Urothelium cell line (cell line): ENCODE measurements around the gene KIAA1671.
"Not testable (repeated sequence)": the region's sequence is repeated elsewhere in the genome, so short reads cannot be mapped to it uniquely, and the experiment has no call there.

Experiments used
- DNase-seq: peaks from one replicate; pipeline ENCODE4 v3.0.0; 2011; ENCODE audit warnings: low spot score, mixed read lengths
- FAIRE-seq: peaks from 2 replicates; lab custom pipeline; 2011; peaks lifted over from hg19 to GRCh38; lab: Jason Lieb, UNC

KIAA1671 gene

GRCh38 chr22:25160120-25160996 is 207.8 kb downstream of the KIAA1671 start:
- FAIRE-seq: peak; percentile 96
- no peak for DNase-seq

- FAIRE-seq (peak; percentile 92), DNase-seq (no peak)
These were observed 208.8 kb downstream of the KIAA1671 start for GRCh38 chr22:25161017-25161915.

DNA sequence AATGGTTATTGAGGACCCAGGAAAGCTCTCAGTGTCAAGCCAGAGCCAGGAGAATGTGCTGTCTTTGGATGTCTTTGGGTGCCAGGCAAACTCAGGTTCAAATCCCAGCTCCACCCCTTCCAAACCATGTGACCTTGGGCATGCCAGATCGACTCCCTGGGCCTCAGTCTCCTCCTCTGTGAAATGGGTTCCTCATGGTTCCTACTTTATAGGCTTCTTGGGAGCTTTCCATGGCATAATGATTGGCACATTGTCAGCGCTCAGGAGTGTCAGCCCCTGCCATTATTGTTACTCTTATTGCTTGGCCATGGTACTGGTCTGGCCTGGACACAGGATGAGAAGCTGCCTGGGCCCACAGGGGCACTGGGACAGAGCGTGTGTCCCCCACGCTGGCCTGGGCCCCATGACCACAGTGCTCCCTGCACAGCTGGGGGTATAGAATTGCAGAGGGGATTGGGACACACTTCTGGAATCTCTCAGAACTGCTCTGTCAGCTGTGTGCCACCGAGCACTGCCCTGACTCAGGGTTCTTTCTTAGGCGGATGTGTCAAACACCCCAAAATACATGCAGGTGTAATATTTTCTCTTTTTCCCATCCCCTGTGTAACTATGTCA is 209.5 kb downstream of the KIAA1671 start:
- DNase-seq: no peak
- FAIRE-seq: peak; percentile 76

DNA sequence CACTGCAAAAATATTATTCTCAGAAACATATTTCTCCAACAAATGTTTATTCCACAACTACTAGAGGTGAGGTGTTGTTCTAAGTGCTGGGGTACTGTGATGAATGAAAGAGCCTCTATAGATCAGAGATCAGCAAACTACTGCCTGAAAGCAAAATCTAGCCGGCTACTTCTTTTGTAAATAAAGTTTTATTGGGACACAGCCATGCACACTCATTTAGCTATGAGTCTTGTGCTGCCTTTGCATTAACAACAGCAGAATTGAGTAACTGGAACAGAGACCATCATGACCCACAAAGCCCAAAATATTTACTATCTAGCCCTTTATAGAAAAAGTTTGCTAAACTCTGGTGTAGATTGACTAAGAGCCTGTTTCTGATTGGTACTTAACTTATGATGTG is 210.0 kb downstream of the KIAA1671 start:
- no peak for FAIRE-seq

DNA sequence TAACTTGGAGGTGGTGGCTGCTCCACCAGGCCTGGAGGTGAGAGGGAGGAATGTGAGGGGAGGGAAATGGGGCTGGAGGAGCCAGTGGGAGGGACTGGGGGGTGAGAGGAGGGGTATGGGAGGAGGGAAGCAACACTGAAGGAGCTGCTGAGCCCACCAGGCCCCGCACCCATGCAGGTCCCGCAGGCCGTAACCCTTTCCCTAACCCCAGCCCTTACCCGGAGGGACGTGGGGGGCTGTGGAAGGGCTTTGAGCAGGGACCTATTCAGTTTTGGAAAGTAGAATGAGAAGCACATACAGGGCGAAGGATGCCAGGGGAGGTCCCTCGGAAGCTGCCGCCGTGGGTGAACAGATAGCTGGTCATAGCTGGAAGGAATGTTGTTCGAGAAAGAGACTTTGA is 213.3 kb downstream of the KIAA1671 start:
- peak; percentile 84 for FAIRE-seq
- DNase-seq: no peak

More for the DNA sequence above, 210.0 kb downstream of the KIAA1671 start:
- no peak for DNase-seq

GRCh38 chr22:25166266-25167040 is 213.9 kb downstream of the KIAA1671 start:
- peak; percentile 99 for FAIRE-seq
- no peak for DNase-seq

DNA sequence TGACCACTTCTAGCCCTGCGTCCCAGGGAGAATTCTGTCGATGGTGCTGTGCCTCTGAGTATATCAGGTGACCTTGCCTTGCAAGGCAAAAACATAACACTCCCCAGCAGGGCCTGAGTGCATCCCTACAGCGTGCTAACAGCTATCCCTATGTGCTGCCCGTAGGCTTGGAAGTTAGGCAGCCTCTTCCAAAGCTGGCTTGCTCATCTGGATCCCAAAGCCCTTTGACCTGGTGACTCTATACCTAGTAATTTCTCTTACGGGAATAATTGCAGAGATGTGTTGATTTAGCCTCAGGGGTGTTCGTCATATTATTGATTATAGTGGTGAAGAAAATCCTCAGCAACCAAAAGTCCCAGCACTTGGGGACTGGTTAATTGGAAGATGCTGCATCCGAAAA is 214.6 kb downstream of the KIAA1671 start:
- DNase-seq (no peak), FAIRE-seq (no peak)

- FAIRE-seq (peak; percentile 85), DNase-seq (no peak)
These were observed 215.5 kb downstream of the KIAA1671 start for GRCh38 chr22:25167834-25168601.

- FAIRE-seq (peak; percentile 95), DNase-seq (no peak)
These were observed 216.9 kb downstream of the KIAA1671 start for GRCh38 chr22:25169278-25170031.

DNA sequence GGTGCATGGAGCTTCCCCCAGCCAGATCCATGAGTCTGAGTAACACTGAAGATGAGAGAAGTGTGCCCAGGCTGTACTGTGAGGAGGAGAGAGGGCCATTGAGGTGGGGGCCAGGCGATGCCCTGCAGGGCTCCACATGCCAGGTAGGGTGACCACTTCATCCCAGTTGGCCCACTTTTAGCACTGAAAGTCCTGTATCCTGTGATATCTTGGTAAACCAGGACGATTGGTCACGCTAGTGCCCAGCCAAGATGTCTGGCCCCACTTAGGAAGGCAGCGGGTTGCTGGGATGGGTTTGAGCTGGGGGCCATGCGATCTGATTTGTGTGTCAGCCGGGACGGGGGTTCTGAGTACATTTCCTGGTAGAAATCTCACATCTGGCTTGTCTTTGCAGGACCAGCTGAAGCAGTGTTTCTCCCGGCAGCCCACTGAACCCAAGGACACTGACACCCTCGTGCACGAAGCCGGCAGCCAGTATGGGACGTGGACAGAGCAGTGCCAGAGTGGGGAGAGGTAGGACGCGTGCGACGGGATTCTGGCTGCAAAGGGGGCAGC is 218.0 kb downstream of the KIAA1671 start:
- DNase-seq (no peak), FAIRE-seq (peak; percentile 84)

DNA sequence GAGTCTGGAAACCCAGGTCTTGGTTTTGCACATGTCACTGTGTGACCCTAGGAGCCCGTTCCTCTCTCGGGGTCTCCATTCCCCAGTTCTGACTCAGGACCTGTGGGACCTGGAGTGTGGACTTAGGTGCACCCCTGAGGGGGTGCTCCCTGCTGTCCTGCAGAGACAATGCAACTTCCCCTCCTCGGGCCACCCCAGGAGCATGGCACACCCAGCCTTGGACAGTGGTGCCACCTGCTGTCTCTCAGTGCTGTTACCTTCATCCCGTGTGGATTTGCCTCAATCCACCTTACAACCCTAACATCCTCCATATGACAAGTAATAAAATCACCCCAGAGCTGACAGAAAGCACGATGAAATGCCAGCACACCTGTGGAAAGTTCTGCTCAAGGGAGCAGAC is 219.6 kb downstream of the KIAA1671 start:
- DNase-seq: peak; percentile 51
- FAIRE-seq: peak; percentile 97

DNA sequence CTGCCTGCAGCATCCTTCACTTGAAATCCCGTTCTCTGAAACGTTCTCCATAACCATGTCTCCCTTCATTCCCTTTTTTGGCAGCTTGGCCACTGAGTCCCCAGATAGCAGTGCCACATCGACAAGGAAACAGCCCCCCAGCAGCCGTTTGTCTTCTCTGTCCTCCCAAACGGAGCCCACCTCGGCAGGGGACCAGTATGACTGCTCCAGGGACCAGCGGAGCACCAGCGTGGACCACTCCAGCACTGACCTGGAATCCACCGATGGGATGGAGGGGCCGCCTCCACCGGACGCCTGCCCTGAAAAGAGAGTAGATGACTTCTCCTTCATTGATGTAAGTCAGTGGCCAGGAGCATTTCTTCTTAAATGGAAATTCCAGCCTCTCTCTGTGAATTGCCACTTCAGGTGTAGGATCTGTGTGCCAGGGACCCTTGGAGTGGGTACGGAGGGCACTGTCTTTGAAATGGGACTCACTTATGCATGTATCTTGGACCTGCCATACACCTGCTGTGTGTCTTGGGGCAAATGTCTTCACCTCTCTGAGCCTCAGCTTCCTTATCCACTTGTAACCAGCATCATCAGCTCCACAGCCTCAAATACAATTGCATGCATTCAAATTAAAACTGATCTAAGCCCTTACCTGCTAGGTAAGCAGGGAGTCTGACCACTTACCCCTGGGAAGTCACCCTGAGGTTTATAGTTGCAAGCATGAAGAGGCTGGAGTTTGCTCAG is 221.8 kb downstream of the KIAA1671 start:
- peak; percentile 9 for FAIRE-seq
- DNase-seq: no peak

DNA sequence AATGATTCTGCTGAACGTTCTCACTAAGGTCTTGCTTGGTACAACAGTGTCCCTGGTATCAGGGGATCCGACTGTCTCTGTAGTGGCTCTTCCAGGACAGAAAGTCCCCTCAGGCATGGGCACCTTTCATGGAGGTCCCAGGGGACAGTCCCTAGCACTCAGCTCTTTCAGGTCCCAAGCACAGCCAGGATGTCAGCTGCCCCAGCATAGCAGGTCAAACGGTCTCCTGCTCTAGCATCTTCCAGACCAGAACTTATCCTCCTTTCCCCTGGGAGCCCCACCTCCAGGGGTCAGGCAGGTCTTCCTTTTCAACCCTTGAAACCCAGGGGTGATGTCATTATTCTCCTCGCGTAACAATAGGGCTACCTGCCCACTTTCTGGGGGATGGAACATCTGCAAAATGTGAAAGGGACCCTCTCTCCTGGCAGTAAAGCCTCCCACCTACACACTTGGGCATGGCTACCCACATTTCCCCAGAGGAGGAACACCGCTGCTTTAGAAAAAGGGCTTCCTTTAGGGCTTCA is 222.4 kb downstream of the KIAA1671 start:
- DNase-seq: no peak
- no peak for FAIRE-seq

- DNase-seq (no peak), FAIRE-seq (no peak)
These were observed 223.7 kb downstream of the KIAA1671 start for GRCh38 chr22:25176175-25176574.

GRCh38 chr22:25176799-25177198 is 224.3 kb downstream of the KIAA1671 start:
- DNase-seq (no peak), FAIRE-seq (peak; percentile 96)

DNA sequence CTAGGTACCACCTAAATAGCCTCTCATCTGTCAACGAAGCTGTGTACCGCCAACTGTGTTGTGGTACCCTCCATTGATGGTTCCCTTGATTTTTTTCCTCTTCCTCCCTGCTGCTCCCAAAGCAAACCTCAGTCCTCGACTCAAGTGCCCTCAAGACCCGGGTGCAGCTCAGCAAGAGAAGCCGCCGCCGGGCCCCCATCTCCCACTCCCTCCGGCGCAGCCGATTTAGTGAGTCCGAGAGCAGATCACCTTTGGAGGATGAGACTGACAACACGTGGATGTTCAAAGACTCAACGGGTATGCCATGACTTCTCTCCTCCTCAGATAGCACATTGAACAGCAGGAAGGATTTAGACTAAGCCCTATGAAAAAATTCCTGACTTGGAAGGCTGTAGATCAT is 224.7 kb downstream of the KIAA1671 start:
- DNase-seq (no peak), FAIRE-seq (no peak)

GRCh38 chr22:25177895-25178294 is 225.4 kb downstream of the KIAA1671 start:
- FAIRE-seq: peak; percentile 77

DNA sequence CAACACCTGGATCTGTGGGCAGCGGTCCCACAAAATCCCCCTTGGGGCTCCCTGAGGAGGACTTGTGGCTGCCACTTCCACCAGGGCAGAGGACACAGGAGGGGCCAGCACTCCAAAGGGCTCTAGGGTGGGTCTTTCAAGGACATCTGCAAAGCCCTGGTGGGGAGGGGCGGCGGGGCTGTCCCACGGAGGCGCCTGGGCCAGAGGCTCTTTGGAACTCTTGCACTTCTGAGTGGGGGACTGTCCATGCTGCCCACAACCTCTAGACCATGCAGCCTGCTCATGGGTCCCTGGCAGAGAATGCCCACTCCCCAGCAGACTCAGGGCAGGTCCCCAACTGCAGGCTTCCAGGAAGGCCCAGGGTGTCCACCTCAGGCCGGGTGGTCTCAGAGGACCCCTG is 225.8 kb downstream of the KIAA1671 start:
- DNase-seq, FAIRE-seq: not testable (repeated sequence)

More at GRCh38 chr22:25177895-25178294, 225.4 kb downstream of the KIAA1671 start:
- DNase-seq: no peak
